Measurements from ENCODE around the gene ABCC4.

GRCh38 chr13:95123726-95124125 is 177.5 kb downstream of the ABCC4 start:
- no peak for TF ChIP-seq LEF1 (IDR thresholded peaks at IDR 0.05; ENCODE audit: borderline replicate concordance)
- TF ChIP-seq TARDBP (IDR thresholded peaks at IDR 0.05): no peak
- TF ChIP-seq ELF4 (IDR thresholded peaks at IDR 0.05): no peak
- no peak for TF ChIP-seq BHLHE40 (IDR thresholded peaks at IDR 0.05; ENCODE audit: borderline replicate concordance)
- TF ChIP-seq FOXA1 (IDR thresholded peaks at IDR 0.05): no peak
- TF ChIP-seq ARNT (IDR thresholded peaks at IDR 0.05): no peak
- TF ChIP-seq HDGF (IDR thresholded peaks at IDR 0.05; ENCODE audit: borderline replicate concordance): no peak
- TF ChIP-seq FOXM1 (IDR thresholded peaks at IDR 0.05; ENCODE audit: borderline replicate concordance): no peak
- no peak for TF ChIP-seq SP1 (IDR thresholded peaks at IDR 0.05)
- TF ChIP-seq NFRKB (IDR thresholded peaks at IDR 0.05): no peak
- TF ChIP-seq PKNOX1 (IDR thresholded peaks at IDR 0.05): no peak
- TF ChIP-seq FOXK2 (IDR thresholded peaks at IDR 0.05): no peak

All from HEK293T (cell line).